ENCODE data around the gene NF2.

NF2 gene

DNA sequence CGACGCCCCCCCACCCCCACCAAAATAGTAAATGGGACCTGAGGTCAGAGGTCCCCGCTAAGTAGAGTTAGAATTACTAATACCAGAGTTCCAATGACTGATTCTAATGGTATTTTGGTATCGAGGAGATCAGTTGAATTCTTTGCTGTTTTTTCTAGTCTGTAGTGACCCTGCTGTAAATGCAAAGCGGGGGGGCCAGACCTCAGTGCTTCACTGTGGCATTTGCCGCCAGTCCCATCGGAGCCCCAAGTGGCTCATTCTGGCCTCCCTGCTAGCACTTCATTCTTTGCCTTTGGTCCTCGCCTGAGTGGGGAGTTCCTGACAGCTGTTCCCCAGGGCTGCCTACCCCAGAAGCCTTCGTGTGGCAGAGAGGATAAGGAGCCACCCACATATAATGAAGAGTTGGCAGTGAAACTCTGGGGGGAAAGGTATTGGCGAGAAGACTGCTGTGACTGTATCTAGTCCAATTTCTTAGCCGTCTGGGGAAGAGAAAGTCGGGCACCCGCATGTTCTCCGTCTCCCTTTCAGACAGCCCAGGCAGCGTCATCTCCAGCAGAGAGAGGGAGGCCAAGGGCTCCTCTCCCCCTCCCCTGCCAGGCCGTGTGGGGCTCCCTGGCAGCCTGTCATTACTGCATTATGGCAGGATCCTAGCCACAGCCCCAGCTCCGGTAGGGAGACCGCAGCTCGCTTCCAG is 96.9 kb downstream of the NF2 start:
- TF ChIP-seq, protein P1, sequence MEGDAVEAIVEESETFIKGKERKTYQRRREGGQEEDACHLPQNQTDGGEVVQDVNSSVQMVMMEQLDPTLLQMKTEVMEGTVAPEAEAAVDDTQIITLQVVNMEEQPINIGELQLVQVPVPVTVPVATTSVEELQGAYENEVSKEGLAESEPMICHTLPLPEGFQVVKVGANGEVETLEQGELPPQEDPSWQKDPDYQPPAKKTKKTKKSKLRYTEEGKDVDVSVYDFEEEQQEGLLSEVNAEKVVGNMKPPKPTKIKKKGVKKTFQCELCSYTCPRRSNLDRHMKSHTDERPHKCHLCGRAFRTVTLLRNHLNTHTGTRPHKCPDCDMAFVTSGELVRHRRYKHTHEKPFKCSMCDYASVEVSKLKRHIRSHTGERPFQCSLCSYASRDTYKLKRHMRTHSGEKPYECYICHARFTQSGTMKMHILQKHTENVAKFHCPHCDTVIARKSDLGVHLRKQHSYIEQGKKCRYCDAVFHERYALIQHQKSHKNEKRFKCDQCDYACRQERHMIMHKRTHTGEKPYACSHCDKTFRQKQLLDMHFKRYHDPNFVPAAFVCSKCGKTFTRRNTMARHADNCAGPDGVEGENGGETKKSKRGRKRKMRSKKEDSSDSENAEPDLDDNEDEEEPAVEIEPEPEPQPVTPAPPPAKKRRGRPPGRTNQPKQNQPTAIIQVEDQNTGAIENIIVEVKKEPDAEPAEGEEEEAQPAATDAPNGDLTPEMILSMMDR (conservative IDR thresholded peaks at IDR 0.05; ENCODE audit: control insufficient read depth, insufficient read depth, low read depth, low read length) = no peak
- no peak for DNase-seq (ENCODE audit: low read depth)
- no peak overlapping the region for H3K4me3 ChIP-seq (ENCODE audit: control insufficient read depth, low read depth, low read length)

DNA sequence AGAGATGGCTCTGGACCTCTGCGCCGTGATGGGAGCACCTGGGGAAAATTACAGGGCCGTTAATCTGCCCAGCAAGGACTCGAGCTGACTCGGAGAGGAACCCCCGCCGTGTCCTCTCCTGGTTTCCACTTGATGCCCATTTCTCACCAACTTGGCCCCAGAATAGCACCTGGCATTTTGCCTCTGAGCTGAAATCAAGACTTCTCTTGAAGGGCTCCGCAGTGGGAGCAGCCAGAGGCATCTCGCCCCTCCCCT is 97.4 kb downstream of the NF2 start:
- TF ChIP-seq, protein P1 (conservative IDR thresholded peaks at IDR 0.05; ENCODE audit: control insufficient read depth, insufficient read depth, low read depth, low read length) = no peak
- H3K4me3 ChIP-seq (ENCODE audit: control insufficient read depth, low read depth, low read length) = no peak overlapping the region
- DNase-seq (ENCODE audit: low read depth) = no peak

DNA sequence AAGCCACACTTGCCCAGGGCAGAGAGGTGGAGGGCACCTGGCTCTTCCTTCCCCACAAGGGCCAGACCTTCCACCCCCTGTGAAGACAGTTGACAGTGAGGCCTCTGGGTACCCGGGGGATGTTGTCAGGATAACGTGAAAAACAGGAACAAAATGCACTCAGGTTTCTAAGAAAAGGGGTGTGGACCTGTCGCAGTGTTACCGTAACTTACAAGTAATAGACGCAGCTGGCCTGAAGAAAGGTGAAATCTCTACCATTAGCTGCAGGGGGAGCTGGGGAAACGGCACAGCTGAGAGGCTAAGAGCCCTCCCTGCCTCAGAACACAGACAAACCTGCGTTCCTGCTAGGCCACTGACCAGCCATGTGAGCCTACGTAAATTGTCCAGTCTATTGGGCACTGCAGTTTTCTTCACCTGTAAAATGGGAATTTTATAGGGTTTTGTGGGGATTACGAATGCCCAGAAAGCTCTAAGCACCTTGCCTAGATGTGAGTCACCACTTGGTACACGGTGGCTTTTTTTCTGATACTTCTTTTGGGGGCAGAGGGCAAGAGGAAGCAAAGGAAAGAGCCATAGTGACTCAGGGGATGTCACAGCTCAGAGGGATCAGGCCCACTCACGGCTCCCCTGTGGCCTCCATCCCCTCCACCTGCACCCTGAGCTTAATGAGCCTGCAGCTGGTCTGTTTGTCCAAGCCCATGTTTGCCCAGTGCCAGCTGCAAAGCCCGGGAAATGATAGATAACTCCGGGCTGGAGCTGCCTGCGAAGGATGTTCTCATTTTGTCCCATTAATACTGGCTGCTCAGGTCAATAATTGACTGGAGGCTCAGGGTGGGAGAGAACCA is 97.9 kb downstream of the NF2 start:
- TF ChIP-seq, protein P1 (conservative IDR thresholded peaks at IDR 0.05; ENCODE audit: control insufficient read depth, insufficient read depth, low read depth, low read length) = peak; percentile 2
- no peak overlapping the region for H3K4me3 ChIP-seq (ENCODE audit: control insufficient read depth, low read depth, low read length)
- DNase-seq (ENCODE audit: low read depth) = peak; percentile 28

DNA sequence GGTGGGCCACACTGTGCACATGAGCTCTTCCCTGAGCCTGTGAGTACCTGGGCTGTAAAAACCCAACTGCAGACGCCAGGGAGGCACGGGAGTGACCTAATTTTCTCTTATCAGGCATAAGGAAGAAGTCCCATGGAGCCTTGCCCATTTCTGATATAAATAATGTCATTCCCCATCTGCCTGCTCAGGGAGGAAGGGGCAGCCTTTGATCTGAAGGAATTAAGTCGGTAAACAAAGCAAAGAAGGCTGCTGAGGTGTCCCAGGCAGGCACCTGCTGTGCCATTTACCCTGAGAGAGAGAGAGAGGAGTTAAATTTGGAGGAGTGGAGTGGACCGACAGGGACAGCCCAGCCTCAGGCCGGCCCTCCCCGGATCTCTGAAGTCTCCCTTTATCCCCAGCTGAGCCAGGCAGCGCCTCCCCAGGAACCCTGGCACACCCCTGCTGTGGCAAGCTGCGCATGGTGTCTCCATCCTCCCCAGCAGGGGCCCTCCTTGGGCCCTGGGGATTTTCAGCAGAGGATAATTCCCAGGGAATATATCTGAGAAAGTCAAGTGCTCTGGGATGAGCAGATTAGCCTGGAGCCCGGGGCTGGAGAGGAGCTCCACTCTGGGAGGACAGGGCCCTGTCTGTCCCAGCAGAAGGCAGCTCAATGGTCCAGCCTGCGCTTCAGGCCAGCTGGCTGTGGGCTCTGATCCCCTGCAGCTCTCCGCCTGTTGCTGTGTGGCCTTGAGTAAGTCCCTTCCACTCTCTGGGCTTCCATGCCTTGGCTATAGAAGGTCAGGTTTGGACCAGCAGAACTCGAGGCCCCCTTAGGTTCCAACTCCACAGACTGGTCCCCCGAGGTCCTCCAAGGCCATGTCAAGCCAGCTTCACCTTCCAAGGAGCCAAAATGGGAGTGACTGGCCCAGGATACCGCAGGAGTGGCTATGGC is 98.8 kb downstream of the NF2 start:
- no peak for DNase-seq (ENCODE audit: low read depth)
- TF ChIP-seq, protein P1 (conservative IDR thresholded peaks at IDR 0.05; ENCODE audit: control insufficient read depth, insufficient read depth, low read depth, low read length) = no peak
- no peak overlapping the region for H3K4me3 ChIP-seq (ENCODE audit: control insufficient read depth, low read depth, low read length)

DNA sequence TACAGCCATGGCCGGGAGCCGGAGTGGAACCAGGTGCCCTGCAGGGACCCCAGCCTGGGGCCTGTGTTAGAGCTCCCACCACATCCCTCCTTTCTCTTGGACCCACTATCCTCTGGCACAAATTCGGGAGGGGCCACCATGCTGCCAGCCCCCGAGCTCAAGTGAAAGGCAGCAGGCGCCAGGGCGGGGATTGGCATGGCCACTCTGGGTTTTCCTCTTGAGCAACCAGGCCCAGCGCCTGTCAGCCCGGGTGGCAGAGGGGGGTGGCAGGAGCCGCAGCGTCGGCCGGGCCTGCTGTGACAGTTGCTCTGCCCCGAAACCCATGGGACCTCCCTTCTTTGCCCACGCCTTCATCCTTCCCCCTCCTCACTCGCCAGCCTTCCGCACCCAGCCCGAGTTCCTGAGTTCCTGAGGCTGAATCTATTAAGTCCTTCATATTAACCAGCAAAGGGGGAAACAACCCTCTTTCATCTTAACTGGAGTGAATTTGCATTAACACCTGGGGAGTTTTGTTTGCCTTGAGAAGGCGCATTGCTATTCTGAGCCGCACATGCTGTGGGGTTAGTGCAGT is 99.6 kb downstream of the NF2 start:
- TF ChIP-seq, protein P1 (conservative IDR thresholded peaks at IDR 0.05; ENCODE audit: control insufficient read depth, insufficient read depth, low read depth, low read length) = no peak
- DNase-seq (ENCODE audit: low read depth) = no peak

DNA sequence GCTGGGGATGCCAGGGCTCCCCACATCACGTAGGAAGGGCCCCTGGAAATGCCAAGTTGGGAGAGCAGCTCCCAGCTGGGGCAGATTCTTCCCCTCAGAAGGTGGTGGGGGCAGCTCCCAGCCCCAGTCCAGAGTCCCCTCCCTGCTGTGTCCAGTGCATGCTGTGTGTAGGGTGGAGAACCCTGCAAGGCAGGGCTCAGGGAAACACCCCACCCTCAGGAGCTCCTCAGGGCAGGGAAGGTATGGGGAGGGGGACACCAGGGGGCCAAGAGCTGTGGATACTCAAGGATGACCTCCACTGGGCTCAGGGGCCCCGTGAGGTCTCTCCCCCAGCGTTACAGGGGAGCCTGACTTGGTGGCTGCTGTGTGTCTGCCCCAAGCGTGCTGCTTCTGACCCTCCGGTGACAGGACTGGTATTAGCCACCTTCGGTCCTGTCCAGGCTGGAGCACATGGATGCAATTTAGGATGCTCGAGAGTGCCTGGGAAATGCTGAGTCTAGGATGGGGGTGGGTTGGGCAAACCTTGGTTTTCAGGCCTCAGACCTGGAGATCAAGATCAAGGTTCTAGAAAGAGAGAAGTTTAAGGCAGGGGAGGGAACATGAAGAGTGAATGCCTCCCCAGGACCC is 100.2 kb downstream of the NF2 start:
- no peak for DNase-seq (ENCODE audit: low read depth)
- TF ChIP-seq, protein P1 (conservative IDR thresholded peaks at IDR 0.05; ENCODE audit: control insufficient read depth, insufficient read depth, low read depth, low read length) = no peak
- H3K4me3 ChIP-seq (ENCODE audit: control insufficient read depth, low read depth, low read length) = no peak overlapping the region

More for the DNA sequence above, 99.6 kb downstream of the NF2 start:
- no peak overlapping the region for H3K4me3 ChIP-seq (ENCODE audit: control insufficient read depth, low read depth, low read length)
